Aortic smooth muscle cell (primary cell): ENCODE results near the gene NLGN4X. TPM values are rescaled to one million over a fixed set of nuclear protein-coding genes. Genes with fewer than 3 reads are reported as not detected.

Source experiments
- total RNA-seq: library from RNA; depleted of rRNA; stranded (reverse); fragments of >200 nt; gene quantifications from 2 replicates; pipeline ENCODE4 v1.2.3, GENCODE V29; 2014

NLGN4X gene
- total RNA-seq: 0.92 and 2.0 TPM in 2 replicates

GRCh38 chrX:6228720-6229119 is at the start of gene NLGN4X:
TSS of gene NLGN4X (minus strand) at chrX:6228867. CDS start at chrX:6151466, 77,401 bp downstream.

